Naive thymus-derived CD8-positive, alpha-beta T cell (primary cell): ENCODE measurements around the gene NEUROD2. TPM values are rescaled to one million over a fixed set of nuclear protein-coding genes. Genes with fewer than 3 reads are reported as not detected.
A peak's percentile ranks its signal among the peaks of the same experiment; 100 is the strongest.

Experiments used
- ATAC-seq, 2 donors: fragments of 150-1000 bp; cut with Tn5 transposase in 1 of 2; sonication (Bioruptor Pico), chemical (Tn5 transposase) in 1 of 2; 1 replicate in 1 of 2; 2 replicates in 1 of 2; pipeline ENCODE4 v1.10.0; 2021; ENCODE audit warnings: mild to moderate bottlenecking in 2 of 2, moderate library complexity in 2 of 2
- POLR2A ChIA-PET: fragments of 350-600 bp; sonication (Branson Sonifier 250); formaldehyde crosslinking; loops from one replicate; lab custom pipeline; 2021; ENCODE audit warnings: antibody characterized with exemption; lab: Charles Lee
- DNase-seq, 10 donors: peaks; one replicate each; pipeline versions ENCODE4 v3.0.0 to v3.0.0-alpha.2; 2020 to 2022
- H3K27ac Mint-ChIP-seq, 10 donors: one replicate each; pipeline ENCODE4 v1.8.0; 2020 to 2022; ENCODE audit warnings: mild to moderate bottlenecking in 10 of 10, mixed read lengths in 10 of 10, moderate library complexity in 4 of 10, inconsistent platforms in 1 of 10
- H3K27me3 Mint-ChIP-seq, 5 donors: one replicate each; pipeline ENCODE4 v1.8.0; 2021 to 2022; ENCODE audit warnings: mixed read lengths in 5 of 5
- H3K36me3 Mint-ChIP-seq, 3 donors: one replicate each; pipeline ENCODE4 v1.8.0; 2020 to 2022; ENCODE audit warnings: mixed read lengths in 3 of 3, mild to moderate bottlenecking in 2 of 3, inconsistent platforms in 1 of 3
- H3K4me1 Mint-ChIP-seq, 4 donors: one replicate each; pipeline ENCODE4 v1.8.0; 2021 to 2022; ENCODE audit warnings: mixed read lengths in 4 of 4
- H3K4me3 Mint-ChIP-seq, 10 donors: one replicate each; pipeline ENCODE4 v1.8.0; 2020 to 2022; ENCODE audit warnings: mild to moderate bottlenecking in 10 of 10, mixed read lengths in 10 of 10, moderate library complexity in 6 of 10, inconsistent platforms in 1 of 10
- H3K9me3 Mint-ChIP-seq, 9 donors: one replicate each; pipeline ENCODE4 v1.8.0; 2020 to 2022; ENCODE audit warnings: mixed read lengths in 9 of 9, mild to moderate bottlenecking in 3 of 9, inconsistent platforms in 1 of 9, moderate library complexity in 1 of 9
- polyA plus RNA-seq, 3 donors: library from polyadenylated mRNA; unstranded; fragments of 300-500 nt; fragmentation: Illumina TruSeq; gene quantifications; one replicate each; pipeline ENCODE4 v1.2.3, GENCODE V29; 2021
- total RNA-seq, 8 experiments: library from RNA in 2 of 8; stranded (reverse) in 2 of 8; gene quantifications; one replicate each; pipeline ENCODE4 v1.2.3 and lab custom pipeline; 2021 to 2026

NEUROD2 gene
- total and polyA plus RNA-seq, 5 experiments from 2014 or later: not detected

DNA sequence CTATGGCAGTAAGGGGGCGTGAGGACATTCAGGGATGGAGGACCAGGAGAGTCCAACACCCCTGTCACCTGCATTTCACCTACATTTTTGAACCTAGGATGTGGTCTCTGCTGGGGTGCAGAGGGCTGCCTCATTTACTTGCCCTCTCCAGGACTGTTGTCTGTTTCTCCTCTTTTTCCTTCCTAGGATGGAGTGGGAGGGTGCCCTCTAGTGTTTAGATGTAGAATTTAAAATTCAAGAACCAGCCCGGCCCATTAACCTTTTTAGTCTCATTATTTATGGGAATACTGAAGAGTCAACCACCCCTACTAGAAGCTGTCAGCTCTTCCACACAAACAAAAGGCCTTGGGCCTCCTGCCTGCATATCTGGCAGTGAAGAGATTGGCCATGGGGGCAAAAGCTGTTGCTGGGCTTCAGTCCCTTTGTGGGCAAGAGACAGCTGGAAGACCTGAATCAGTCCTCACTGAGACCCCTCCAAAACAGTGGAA is 26.7 kb upstream of the NEUROD2 start:
- ATAC-seq: no peak
- Mint-ChIP-seq H3K36me3 (no peaks in the 10 kb centered on the region), H3K27ac (peak overlapping the region in 4 of 10 donors; percentile 9 to 66 (median 23)), H3K27me3 (peaks cover 1 to 17% (median 7%) of the 10 kb centered on the region in 5 donors), H3K4me1 (peaks cover 27 to 54% (median 49%) of the 10 kb centered on the region in 4 donors), H3K4me3 (peak overlapping the region in 2 of 10 donors; percentile 2 to 33), H3K9me3 (no peaks in the 10 kb centered on the region)
- DNase-seq: peak in 3 of 10 donors; percentile 48 to 59 (median 48)
- POLR2A ChIA-PET: interaction anchor here (0.6 to 4.1 kb wide), 5 partner anchors 12 to 234 kb away, joined by 3 to 15 read pairs (median 5); partner anchors contain the start of gene MIEN1

DNA sequence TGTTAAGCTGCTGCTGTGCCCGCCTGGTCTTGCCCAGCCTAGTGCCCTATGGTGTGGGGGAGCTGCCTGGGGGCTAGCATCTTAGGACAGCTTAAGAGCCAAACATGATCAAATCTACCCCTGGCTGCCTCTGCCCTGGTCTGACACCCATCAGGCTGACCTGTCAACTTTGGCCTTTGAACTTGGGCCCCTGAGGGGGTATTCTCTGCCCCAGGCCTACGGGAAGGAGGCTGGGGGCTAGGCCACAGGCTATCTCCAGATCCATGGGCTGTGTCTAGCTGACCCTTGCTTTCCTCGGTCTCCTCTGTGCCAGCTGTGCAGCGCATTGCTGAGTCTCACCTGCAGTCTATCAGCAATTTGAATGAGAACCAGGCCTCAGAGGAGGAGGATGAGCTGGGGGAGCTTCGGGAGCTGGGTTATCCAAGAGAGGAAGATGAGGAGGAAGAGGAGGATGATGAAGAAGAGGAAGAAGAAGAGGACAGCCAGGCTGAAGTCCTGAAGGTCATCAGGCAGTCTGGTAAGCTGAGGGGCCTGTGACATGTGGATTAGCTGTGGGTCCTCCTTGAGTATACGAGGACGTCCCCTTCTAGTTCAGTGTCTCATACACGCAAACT is 26.0 kb upstream of the NEUROD2 start:
- ATAC-seq (no peak), DNase-seq (no peak)
- Mint-ChIP-seq H3K4me3 (no peak overlapping the region), H3K9me3 (no peaks in the 10 kb centered on the region), H3K27me3 (peaks cover 1 to 19% (median 8%) of the 10 kb centered on the region in 5 donors), H3K27ac (peak overlapping the region in 1 of 10 donors; percentile 70), H3K36me3 (no peaks in the 10 kb centered on the region), H3K4me1 (peaks cover 21 to 46% (median 42%) of the 10 kb centered on the region in 4 donors)
- POLR2A ChIA-PET: interaction anchor here (0.6 to 4.1 kb wide), 6 partner anchors 9 to 235 kb away, joined by 3 to 15 read pairs (median 4); partner anchors contain the start of gene MIEN1

DNA sequence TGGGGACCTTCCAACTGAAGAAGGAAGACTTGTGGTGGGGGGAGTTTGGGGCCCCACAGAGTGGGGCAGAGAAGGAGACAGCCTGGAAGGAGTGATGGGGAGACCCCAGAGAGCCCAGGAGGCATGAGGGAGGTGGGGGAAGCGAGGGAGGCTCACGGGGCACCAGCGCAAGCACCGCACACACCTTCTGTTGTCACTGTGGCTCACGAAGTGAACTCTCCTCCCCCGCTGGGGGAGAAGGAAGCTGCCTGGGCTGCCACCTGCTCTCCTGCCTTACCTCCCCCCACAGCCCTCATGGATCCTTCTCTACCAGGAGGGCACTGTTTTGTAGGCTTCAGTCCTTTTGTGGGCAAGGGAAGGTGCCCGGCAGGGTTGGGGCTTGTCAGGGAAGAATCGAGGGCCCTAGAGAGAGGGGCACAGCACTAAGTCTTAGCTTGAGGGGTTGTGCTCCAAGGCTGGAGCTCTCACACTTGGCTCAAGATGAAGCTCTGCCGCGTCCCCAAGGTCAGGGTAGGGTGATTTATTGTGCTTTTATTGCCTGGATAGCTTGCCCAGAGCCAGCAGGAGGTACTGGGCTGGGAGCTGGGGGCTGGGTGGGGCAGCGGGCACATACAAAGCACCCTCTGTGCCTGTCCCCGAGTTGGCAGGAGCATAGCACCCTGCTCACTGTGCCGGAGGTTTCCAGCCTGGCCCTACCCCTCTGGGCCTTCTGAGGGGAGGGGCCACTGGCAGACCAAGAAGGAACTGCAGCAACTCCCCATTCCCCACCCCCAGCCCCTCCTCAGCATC is 24.6 kb upstream of the NEUROD2 start:
- Mint-ChIP-seq H3K27ac (peak overlapping the region in 3 of 10 donors; percentile 25 to 76 (median 33)), H3K9me3 (no peaks in the 10 kb centered on the region), H3K4me3 (peak overlapping the region in 1 of 10 donors; percentile 45), H3K4me1 (peaks cover 9 to 36% (median 29%) of the 10 kb centered on the region in 4 donors), H3K36me3 (no peaks in the 10 kb centered on the region), H3K27me3 (peaks cover 6 to 31% (median 15%) of the 10 kb centered on the region in 5 donors)
- ATAC-seq (no peak), DNase-seq (no peak)
- POLR2A ChIA-PET: interaction anchor here (4.1 kb wide), 1 partner anchor 10 kb away, joined by 15 read pairs; no protein-coding TSS in a partner anchor

DNA sequence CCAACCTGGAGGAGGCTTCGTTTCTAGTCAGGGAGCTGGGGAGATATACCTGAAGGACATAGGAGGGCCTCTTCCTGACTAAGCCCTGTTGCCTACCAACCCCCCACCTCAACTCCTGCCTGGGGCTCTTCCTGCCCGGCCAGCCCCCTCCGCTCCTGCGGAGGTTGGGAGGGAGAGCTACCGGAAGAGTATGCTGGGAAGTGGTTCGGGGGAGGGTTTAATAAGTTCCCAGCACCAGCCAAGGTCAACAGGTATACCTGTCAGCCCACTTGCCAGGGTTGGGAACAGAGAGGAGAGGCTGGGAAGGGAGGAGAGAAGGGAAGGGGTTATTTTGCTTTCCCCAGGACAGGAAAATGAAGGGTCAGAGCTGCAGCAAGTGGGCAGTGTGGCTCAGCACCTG is 23.7 kb upstream of the NEUROD2 start:
- Mint-ChIP-seq H3K27me3 (peaks cover 6 to 36% (median 20%) of the 10 kb centered on the region in 5 donors), H3K27ac (peak overlapping the region in 2 of 10 donors; percentile 3 to 21), H3K4me1 (peaks cover 9 to 38% (median 30%) of the 10 kb centered on the region in 4 donors), H3K9me3 (no peaks in the 10 kb centered on the region), H3K36me3 (no peaks in the 10 kb centered on the region), H3K4me3 (peak overlapping the region in 1 of 10 donors; percentile 11)
- DNase-seq (no peak), ATAC-seq (no peak)
- POLR2A ChIA-PET: no interaction called here

DNA sequence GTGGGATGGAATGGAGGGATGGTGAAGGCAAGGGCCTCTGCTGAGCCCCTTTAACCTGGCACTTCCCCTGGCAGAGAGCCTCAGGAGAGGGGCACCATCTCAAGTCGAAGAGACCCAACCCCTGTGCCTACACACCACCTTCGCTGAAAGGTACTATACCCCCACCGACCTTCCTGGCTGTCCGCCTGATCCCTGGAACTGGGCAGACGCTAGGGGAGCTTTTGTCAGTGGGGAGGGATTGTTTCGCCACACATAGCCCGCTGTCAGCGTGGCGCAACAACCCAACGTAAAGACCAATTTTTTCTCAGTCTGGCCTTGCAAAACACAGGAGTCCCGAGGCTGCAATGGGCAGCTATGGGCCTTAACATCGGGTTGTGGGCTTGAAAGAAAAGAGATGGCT is 22.2 kb upstream of the NEUROD2 start:
- no peak overlapping the region for H3K27ac Mint-ChIP-seq
- H3K4me3 Mint-ChIP-seq: no peak overlapping the region
- no peaks in the 10 kb centered on the region for H3K9me3 Mint-ChIP-seq
- H3K27me3 Mint-ChIP-seq: peaks cover 16 to 51% (median 31%) of the 10 kb centered on the region in 5 donors
- H3K36me3 Mint-ChIP-seq: peaks cover 0 to 4% (median 0%) of the 10 kb centered on the region in 3 donors
- POLR2A ChIA-PET: no interaction called here
- peaks cover 13 to 42% (median 24%) of the 10 kb centered on the region in 4 donors for H3K4me1 Mint-ChIP-seq
- no peak for ATAC-seq
- no peak for DNase-seq

DNA sequence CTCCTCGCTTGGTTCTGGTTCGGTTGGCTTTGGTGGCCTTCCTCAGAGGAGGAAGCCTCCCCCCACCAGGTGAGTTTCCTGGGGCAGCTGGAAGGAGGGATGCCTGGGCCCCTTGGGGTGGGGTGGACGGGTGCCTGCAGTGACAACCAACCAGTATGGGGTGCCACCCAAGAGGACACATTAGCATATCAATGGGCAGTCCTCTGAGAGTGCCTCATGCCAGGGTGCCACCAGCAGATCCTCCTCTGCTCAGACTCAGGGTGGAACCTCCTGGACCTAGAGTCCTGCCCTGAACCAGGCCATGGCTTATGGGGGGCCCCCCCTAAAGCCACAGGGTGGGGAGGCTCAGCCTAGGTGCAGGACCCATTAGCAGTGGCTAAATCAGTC is 21.8 kb upstream of the NEUROD2 start:
- DNase-seq: no peak
- POLR2A ChIA-PET: no interaction called here
- Mint-ChIP-seq H3K27me3 (peaks cover 16 to 55% (median 35%) of the 10 kb centered on the region in 5 donors), H3K9me3 (no peaks in the 10 kb centered on the region), H3K4me1 (peaks cover 13 to 44% (median 23%) of the 10 kb centered on the region in 4 donors), H3K27ac (no peak overlapping the region), H3K36me3 (peaks cover 0 to 4% (median 0%) of the 10 kb centered on the region in 3 donors), H3K4me3 (no peak overlapping the region)
- ATAC-seq: no peak

DNA sequence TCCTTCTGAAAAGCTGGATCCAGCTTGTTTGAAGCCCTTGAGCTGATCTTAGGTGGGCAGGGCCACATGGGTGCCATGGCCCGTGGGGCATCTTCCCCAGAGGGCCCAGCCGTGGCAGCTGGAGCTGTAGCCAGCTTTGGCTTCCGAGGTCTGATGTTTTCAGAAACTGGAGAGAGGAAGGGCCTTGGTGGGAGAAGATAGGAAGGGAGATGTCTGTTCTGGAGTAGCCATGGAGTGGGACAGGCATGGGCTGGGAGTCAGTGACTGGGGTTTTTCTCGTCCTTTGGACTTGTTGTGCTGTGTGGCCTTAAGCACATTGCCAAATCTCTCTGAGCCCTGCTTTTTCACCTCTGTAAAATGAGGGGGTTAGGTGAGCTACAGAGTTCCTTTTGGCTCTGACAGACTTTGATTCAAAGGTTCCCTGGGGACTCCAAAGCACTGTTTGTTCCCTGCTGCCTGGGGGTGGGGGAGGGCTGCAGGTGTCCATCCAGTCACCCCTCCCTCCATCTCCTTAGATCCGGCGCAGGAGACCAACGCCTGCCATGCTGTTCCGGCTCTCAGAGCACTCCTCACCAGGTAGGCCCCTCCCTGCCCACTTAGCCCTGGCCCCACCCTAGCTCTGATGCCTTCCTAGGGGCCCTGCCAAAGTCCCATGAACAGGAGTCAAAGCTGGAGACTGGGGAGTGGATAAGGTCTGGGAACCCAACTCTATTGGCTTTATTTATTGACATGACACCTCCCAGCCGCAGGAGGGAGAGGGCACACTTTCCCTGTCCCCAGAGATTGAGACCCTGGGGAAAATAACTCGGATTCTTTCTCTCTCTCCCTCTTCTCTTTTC is 21.2 kb upstream of the NEUROD2 start:
- H3K4me3 Mint-ChIP-seq: no peak overlapping the region
- H3K36me3 Mint-ChIP-seq: peaks cover 0 to 4% (median 0%) of the 10 kb centered on the region in 3 donors
- peaks cover 16 to 57% (median 37%) of the 10 kb centered on the region in 5 donors for H3K27me3 Mint-ChIP-seq
- H3K4me1 Mint-ChIP-seq: peaks cover 9 to 40% (median 22%) of the 10 kb centered on the region in 4 donors
- DNase-seq: no peak
- POLR2A ChIA-PET: interaction anchor here (1.5 to 2.3 kb wide), 2 partner anchors 9 to 42 kb away, joined by 3 to 5 read pairs; no protein-coding TSS in a partner anchor
- no peak for ATAC-seq
- H3K27ac Mint-ChIP-seq: no peak overlapping the region
- no peaks in the 10 kb centered on the region for H3K9me3 Mint-ChIP-seq

DNA sequence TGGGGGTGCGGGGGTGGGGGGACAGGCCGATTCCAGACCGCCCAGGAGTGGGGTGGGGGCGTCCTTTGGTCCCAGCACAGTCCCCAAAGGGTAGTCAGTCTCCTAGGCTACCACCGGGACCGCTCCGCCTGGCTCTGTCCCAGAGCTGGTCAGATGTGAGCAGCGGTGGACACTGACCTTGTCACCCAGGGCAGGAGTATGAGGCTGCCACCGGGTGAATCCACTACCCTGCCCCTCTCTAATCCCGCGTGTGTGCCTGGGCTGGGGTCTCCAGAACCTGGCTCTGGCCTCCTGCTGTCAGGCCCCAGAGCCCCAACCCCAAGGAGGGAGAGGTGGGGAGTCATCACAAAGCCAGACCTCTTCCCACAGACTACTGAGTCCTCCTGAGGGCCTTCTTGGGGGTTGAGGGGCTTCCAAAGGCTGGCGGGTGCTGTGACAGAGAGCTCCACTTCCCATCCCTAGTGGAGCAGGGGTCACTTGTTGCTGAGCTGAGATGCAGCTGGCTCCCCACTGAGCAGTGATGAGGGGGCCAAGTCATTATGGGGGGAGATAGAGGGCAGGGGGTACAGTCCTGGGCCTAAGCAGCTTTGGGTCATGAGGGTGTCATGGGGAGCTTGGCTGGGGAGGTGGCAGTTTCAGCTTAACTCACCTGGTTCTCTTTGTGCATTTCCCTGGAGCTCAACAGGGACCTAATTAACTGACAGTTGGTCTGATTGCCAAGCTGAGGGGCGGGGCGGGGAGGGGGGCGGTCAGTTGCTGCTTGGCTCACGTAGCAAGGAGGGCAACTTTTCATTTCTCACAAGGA is 20.2 kb upstream of the NEUROD2 start:
- peak overlapping the region in 6 of 10 donors; percentile 11 to 55 (median 30) for H3K4me3 Mint-ChIP-seq
- POLR2A ChIA-PET: interaction anchor here (1.0 to 2.3 kb wide), 4 partner anchors 10 to 51 kb away, joined by 3 to 5 read pairs (median 4); no protein-coding TSS in a partner anchor
- DNase-seq (no peak), ATAC-seq (no peak)
- H3K4me1 Mint-ChIP-seq: peaks cover 14 to 42% (median 28%) of the 10 kb centered on the region in 4 donors
- H3K36me3 Mint-ChIP-seq: peaks cover 0 to 4% (median 0%) of the 10 kb centered on the region in 3 donors
- peaks cover 16 to 57% (median 37%) of the 10 kb centered on the region in 5 donors for H3K27me3 Mint-ChIP-seq
- H3K9me3 Mint-ChIP-seq: no peaks in the 10 kb centered on the region
- H3K27ac Mint-ChIP-seq: no peak overlapping the region

DNA sequence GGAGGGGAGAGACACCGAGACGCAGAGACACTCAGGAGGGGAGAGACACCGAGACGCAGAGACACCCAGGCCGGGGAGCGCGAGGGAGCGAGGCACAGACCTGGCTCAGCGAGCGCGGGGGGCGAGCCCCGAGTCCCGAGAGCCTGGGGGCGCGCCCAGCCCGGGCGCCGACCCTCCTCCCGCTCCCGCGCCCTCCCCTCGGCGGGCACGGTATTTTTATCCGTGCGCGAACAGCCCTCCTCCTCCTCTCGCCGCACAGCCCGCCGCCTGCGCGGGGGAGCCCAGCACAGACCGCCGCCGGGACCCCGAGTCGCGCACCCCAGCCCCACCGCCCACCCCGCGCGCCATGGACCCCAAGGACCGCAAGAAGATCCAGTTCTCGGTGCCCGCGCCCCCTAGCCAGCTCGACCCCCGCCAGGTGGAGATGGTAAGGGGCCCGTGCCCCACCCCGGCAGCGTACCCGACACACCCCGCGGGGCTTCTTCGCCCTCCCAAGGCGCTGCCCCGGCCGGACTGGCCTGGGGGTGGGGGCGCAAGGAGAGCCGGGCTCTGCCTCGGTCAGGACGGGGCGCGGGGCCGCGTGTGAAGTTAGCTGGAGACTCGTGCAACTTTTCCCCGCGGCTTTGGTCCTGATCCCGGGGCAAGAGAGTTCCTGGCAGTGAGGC is 19.5 kb upstream of the NEUROD2 start:
- peaks cover 0 to 4% (median 0%) of the 10 kb centered on the region in 3 donors for H3K36me3 Mint-ChIP-seq
- H3K4me1 Mint-ChIP-seq: peaks cover 18 to 44% (median 31%) of the 10 kb centered on the region in 4 donors
- peak overlapping the region; percentile 28 to 82 (median 64) for H3K4me3 Mint-ChIP-seq
- peak; percentile 30 to 37 for ATAC-seq
- H3K27ac Mint-ChIP-seq: no peak overlapping the region
- peaks cover 16 to 57% (median 37%) of the 10 kb centered on the region in 5 donors for H3K27me3 Mint-ChIP-seq
- POLR2A ChIA-PET: interaction anchor here (0.6 to 2.3 kb wide), 6 partner anchors 9 to 54 kb away, joined by 3 to 5 read pairs (median 4); no protein-coding TSS in a partner anchor
- no peaks in the 10 kb centered on the region for H3K9me3 Mint-ChIP-seq
- DNase-seq: no peak

DNA sequence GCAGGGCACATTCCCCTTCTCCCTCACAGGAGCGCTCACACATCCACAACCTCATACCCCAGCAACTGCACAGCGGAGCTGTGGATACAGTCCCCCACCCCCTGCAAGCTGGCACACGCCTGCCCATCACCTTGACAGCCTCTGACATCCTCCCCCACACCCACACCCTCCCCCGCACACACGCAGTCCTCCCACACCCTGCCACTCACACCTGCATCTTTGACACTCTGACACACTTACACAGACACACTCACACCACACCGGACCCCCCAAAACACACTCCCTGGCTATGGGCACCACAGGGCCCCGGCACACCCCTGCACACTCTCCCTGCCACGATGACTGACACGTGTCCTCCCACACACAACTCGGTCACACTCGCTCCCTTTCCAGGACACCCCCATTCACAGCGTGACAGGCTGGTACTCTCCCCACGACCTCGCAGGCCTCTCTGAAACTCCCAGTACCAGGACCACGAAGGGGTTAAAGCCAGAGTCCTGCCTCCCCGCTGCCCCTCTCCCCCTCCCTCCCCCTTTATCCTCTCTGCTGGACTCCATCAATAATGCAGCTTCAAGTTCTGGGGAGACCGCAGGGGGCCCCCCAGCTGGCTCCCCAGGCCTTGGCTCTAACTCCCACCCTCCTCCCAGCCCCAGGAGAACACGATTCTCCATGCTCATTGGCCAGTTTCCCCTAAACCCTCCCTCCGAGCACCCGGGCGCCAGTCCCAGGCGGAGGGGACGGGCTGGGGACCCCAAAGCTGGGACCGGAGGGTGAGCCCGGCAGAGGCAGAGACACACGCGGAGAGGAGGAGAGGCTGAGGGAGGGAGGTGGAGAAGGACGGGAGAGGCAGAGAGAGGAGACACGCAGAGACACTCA is 18.7 kb upstream of the NEUROD2 start, which contains the start of gene PPP1R1B:
Gene PPP1R1B, plus strand, starts transcription at position 782 of the 876 bp plus-strand sequence. CDS start 441 bp downstream, outside the sequence.
- POLR2A ChIA-PET: interaction anchor here (0.6 to 2.3 kb wide), 7 partner anchors 8 to 127 kb away, joined by 3 to 5 read pairs (median 4); no protein-coding TSS in a partner anchor
- H3K4me1 Mint-ChIP-seq: peaks cover 18 to 43% (median 33%) of the 10 kb centered on the region in 4 donors
- peak within 1 kb of the TSS in 1 of 10 donors; percentile 38 for H3K27ac Mint-ChIP-seq
- DNase-seq (peak in 1 of 10 donors; percentile 63), ATAC-seq (peak; percentile 15 to 19)
- H3K27me3 Mint-ChIP-seq: peaks cover 16 to 49% (median 32%) of the 10 kb centered on the region in 5 donors
- peak within 1 kb of the TSS; percentile 57 to 82 (median 66) for H3K4me3 Mint-ChIP-seq
- peaks cover 0 to 4% (median 0%) of the 10 kb centered on the region in 3 donors for H3K36me3 Mint-ChIP-seq
- no peaks in the 10 kb centered on the region for H3K9me3 Mint-ChIP-seq
